Dermis blood vessel endothelial cell (primary cell): ENCODE results near the gene GALNT9. TPM values are rescaled to one million over a fixed set of nuclear protein-coding genes. Genes with fewer than 3 reads are reported as not detected.
A peak's percentile ranks its signal among the peaks of the same experiment; 100 is the strongest.
"Not testable (repeated sequence)": the region's sequence is repeated elsewhere in the genome, so short reads cannot be mapped to it uniquely, and the experiment has no call there.

ENCODE experiments used
- DNase-seq: peaks from one replicate; pipeline ENCODE4 v3.0.0; 2010
- total RNA-seq: library from RNA; depleted of rRNA; stranded (reverse); fragments of >200 nt; gene quantifications from 2 replicates; pipeline ENCODE4 v1.2.3, GENCODE V29; 2014

The GALNT9 gene
- 0.14 and 0.17 TPM in 2 replicates for total RNA-seq

DNA sequence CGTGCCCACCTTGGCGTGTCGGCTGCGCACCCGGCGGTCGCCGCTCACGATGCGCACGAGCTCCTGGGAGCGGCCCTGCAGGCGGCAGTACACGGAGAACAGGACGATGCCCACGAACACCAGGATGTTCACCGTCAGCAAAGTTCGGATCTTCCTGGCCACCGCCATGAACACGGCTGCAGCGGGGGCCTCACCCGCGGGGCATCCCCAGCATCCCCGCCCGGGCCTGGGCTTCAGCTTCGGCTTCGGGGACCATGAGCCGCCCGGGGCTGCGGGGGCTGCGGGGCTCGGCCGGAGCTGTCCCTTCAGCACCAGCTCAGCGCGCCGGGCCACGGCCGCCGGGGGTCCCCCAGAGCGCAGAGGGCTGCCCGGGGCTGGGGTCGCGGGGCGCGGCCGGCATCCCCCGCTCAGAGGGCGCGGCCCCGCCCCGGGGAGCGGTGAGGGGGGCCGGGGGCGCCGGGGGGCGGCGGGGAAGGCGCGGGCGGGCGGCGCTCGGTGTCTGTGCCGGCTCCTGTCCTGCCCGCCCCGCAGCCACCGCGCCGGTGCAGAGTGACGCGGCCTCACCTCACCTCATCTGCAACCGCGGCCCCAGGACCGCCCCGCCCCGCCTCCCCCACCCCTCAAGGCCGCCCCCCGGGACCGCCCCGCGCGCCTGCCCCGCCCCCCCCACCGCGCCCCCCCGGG lies at the start of gene GALNT9:
GALNT9 (minus strand) TSS at position 554 of the 684 bp plus-strand sequence; CDS start at position 168, 386 bp downstream.
- DNase-seq, result peak; percentile 39

DNA sequence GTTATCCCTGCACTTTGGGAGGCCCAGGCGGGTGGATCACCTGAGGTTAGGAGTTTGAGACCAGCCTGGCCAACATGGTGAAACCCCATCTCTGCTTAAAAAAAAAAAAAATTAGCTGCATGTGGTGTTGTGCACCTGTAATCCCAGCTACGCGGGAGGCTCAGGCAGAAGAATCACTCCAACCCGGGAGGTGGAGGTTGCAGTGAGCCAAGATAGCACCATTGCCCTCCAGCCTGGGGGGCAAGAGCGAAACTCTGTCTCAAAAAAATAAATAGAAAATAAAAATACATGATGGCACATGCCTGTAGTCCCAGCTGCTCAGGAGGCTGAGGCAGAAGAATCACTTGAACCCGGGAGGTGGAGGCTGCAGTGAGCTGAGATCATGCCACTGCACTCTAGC lies 49.7 kb upstream of the GALNT9 start:
- not testable (repeated sequence) for DNase-seq

GRCh38 chr12:132377147-132377546 lies 47.8 kb upstream of the GALNT9 start:
- DNase-seq, result no peak

- DNase-seq, result no peak
Observed at GRCh38 chr12:132376464-132376830, 47.1 kb upstream of the GALNT9 start.

- no peak for DNase-seq
Observed at GRCh38 chr12:132375747-132376463, 46.5 kb upstream of the GALNT9 start.

GRCh38 chr12:132374612-132375445 lies 45.4 kb upstream of the GALNT9 start:
- DNase-seq, result no peak

- no peak for DNase-seq
Observed at GRCh38 chr12:132373901-132374611, 44.7 kb upstream of the GALNT9 start.

GRCh38 chr12:132367852-132368251 lies 38.5 kb upstream of the GALNT9 start:
- no peak for DNase-seq

DNA sequence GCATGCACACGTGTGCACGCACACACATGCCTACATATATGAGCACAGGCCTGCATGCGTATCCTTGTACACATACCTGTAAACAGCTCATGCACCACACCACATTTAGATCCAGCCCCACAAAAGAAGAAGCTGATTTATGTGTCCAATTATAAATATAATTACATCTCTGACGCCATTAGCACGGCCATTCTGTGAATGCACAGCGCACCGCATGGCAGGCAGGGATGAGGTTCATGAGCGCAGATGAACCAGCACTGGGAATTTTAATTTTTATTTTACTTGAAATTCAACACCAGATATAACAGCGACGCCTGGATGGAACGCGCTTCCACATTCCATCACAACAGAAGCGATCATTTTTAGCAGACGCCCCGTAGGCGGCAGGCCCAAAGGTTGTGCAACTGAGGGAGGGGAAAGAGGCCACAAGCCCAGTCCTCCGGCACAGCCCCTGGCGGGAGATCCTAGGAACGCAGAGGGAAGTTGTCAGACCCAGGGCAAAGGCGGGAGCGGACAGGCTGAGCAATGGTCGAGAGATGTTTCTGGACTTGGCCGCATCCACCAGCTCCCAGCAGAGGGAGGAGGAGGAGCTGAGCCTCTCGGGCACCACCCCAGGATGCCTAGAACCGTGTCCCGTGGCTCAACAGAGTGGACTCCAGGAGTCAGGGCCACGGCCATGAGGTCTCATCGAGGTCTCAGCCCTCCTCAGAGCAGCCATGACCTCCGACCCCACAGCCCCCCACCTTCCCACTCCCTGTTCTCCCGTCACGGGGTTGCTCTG lies 37.9 kb upstream of the GALNT9 start:
- no peak for DNase-seq

GRCh38 chr12:132366341-132366861 lies 37.0 kb upstream of the GALNT9 start:
- no peak for DNase-seq

- DNase-seq, result no peak
Observed at GRCh38 chr12:132365226-132365625, 35.8 kb upstream of the GALNT9 start.

GRCh38 chr12:132364348-132364902 lies 35.0 kb upstream of the GALNT9 start:
- no peak for DNase-seq

DNA sequence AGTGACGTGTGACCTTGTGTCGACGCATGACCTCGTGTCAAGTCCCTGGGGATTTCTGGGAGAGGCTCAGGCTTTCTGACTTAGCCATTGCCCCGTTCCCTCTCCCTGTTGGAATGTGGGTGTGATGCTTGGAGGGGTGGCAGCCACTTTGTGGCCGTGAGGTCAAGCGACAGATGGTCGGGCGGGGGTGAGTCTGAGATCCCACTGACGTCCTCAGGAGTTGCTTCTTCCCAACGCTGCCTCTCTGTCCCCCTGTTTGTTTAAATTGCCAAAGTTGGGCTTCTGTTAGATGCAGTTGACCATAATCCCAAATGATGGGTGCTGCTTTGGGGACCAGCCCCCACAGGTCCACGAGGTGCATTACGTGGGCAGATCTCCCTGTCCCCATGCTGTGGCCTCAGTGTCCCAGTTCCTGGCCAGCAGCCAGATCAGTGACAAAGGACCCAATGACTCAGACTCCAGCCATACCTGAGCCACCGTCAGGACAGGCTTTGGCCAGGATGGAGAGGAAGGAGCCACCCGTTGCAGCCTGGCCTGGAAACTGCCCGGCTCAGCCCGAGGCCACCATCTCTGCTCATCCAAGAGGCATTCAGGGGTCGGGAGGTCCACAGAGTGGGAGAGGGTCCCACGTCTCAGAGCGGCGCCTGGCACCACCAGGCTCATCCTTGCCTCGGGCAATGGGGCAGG lies 34.4 kb upstream of the GALNT9 start:
- DNase-seq, result no peak

GRCh38 chr12:132362996-132363660 lies 33.7 kb upstream of the GALNT9 start:
- DNase-seq, result no peak

GRCh38 chr12:132360906-132361777 lies 31.8 kb upstream of the GALNT9 start:
- no peak for DNase-seq

DNA sequence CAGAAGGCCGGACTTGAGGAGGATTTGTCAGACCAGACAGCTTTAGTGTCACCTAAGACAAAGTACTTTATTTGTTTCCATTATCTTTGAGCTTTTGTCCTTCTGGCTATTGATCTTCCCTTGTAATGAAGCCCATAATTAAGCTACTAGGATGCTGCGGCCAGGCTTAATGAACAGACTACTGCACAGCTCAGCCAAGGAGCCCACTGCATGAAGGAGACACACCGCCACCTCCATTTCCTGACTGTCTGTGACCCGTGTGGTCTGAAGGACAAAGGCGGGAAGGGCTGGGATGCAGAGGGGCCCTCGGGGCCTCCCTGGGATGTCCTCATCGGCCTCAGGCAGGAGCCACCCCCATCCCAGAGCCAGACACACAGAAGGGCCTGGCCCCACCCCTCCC lies 31.0 kb upstream of the GALNT9 start:
- no peak for DNase-seq

DNA sequence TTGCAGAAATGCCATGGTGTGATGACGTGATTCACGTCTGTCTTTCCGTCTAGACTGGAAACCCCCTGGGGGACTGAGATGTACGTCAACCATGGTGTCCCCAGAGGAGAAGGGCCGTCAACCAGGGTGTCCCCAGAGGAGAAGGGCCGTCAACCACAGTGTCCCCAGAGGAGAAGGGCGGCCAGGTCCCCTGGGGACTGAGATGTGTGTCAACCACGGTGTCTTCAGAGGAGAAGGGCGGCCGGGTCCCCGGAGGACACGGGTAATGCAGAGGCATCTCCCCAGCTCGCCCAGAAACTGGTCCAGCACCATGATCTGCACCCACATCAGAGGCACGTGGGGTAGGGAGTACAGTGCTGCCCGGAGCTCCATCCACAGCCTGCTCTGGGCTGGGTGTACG lies 30.6 kb upstream of the GALNT9 start:
- no peak for DNase-seq

DNA sequence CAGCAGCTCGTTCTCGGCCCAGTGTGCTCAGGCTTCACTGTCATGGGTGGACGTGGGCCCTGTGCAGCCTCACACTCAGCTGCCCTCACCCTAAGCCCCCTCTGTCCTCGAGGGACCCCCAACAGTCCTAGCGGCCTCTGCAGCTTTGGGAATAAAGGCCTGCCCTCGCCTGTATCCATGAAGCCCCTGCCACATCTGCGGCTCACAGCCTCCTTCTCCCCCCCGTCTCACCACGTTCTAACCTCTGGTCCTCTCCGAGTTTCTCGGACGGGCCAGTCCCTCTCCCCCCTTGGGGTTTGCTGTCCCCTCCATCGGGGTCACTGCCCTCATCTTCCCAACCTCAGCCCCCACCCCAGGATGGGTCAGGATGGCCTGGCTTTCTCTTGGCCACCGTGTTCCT lies 30.2 kb upstream of the GALNT9 start:
- no peak for DNase-seq
